A673 (cell line): ENCODE data around the gene HOXA9. TPM values are rescaled to one million over a fixed set of nuclear protein-coding genes. Genes with fewer than 3 reads are reported as not detected.

Experiments used
- BruUV-seq: library from RNA; stranded (reverse); fragments of 400-500 nt; replicated peaks from 2 replicates; lab custom pipeline; 2021; lab: Mats Ljungman, UMichigan
- CTCF ChIA-PET: fragments of 300-600 bp; sonication (Branson Sonifier 250); formaldehyde crosslinking; loops from one replicate; lab custom pipeline; 2022; ENCODE audit warnings: antibody characterized with exemption; lab: Charles Lee
- POLR2A ChIA-PET: fragments of 300-600 bp; sonication (Branson Sonifier 250); formaldehyde crosslinking; loops from one replicate; lab custom pipeline; 2022; ENCODE audit warnings: antibody characterized with exemption; ENCODE audit not compliant: low non-redundant PET; lab: Charles Lee
- DNase-seq: peaks from one replicate; pipeline ENCODE4 v3.0.0-alpha.2; 2015; ENCODE audit warnings: low spot score
- H3K27ac ChIP-seq: fragments of 200-600 bp; sonication (generic); 2 replicates; pipeline ENCODE4 v1.5.1; 2016; ENCODE audit warnings: mixed run types, low read depth, mild to moderate bottlenecking, mixed read lengths, antibody characterized with exemption, low read length; ENCODE audit not compliant: poor library complexity, severe bottlenecking
- H3K27me3 ChIP-seq: fragments of 200-600 bp; sonication (generic); replicated peaks from 2 replicates; pipeline ENCODE4 v1.6.1; 2017; ENCODE audit warnings: mixed run types, low read depth, mild to moderate bottlenecking, mixed read lengths, antibody characterized with exemption, low read length; ENCODE audit not compliant: insufficient read depth, poor library complexity
- H3K36me3 ChIP-seq: fragments of 200-600 bp; sonication (generic); 2 replicates; pipeline ENCODE4 v1.6.1; 2016; ENCODE audit warnings: mixed run types, mild to moderate bottlenecking, mixed read lengths, antibody characterized with exemption, low read length; ENCODE audit not compliant: insufficient read depth, poor library complexity, severe bottlenecking
- H3K4me1 ChIP-seq: fragments of 200-600 bp; sonication (generic); 2 replicates; pipeline ENCODE4 v1.6.1; 2017; ENCODE audit warnings: mixed run types, mild to moderate bottlenecking, mixed read lengths, antibody characterized with exemption, low read length; ENCODE audit not compliant: insufficient read depth, poor library complexity, severe bottlenecking
- H3K4me3 ChIP-seq: fragments of 200-600 bp; sonication (generic); 2 replicates; pipeline ENCODE4 v1.5.1; 2016; ENCODE audit warnings: low read depth, mixed run types, mild to moderate bottlenecking, mixed read lengths, low read length; ENCODE audit not compliant: poor library complexity, severe bottlenecking
- H3K9me3 ChIP-seq: fragments of 200-600 bp; sonication (generic); 2 replicates; pipeline ENCODE4 v1.6.1; 2016; ENCODE audit warnings: mixed run types, low read depth, mild to moderate bottlenecking, mixed read lengths, antibody characterized with exemption, low read length; ENCODE audit not compliant: poor library complexity, severe bottlenecking
- CTCF ChIP-seq: fragments of 300-800, 200-600 bp; sonication (generic); conservative IDR thresholded peaks from 2 replicates; pipeline ENCODE4 v1.5.1; 2017; ENCODE audit warnings: low read depth, mild to moderate bottlenecking, antibody characterized with exemption, low read length, moderate library complexity, mixed read lengths
- EZH2 ChIP-seq: fragments of 200-600 bp; sonication (generic); IDR thresholded peaks from 2 replicates; pipeline ENCODE4 v1.6.1; 2017; ENCODE audit warnings: borderline replicate concordance, low read depth, mild to moderate bottlenecking, mixed read lengths, antibody characterized with exemption, low read length; ENCODE audit not compliant: poor library complexity, severe bottlenecking
- intact Hi-C: fragments of 100-400 bp; cut with micrococcal nuclease; formaldehyde crosslinking; loops from one replicate; pipeline ENCODE4 v1.10.0; 2022; ENCODE audit not compliant: unreplicated experiment
- total RNA-seq: library from RNA; stranded (reverse); gene quantifications from 2 replicates; pipeline ENCODE4 v1.2.3, GENCODE V29; 2021

Gene HOXA9
- total RNA-seq, 1 experiment from 2014 or later = not detected

- Histone ChIP-seq H3K27me3 (peaks cover 100% of the 10 kb centered on the region), H3K4me1 (no peaks in the 10 kb centered on the region), H3K36me3 (no peaks in the 10 kb centered on the region), H3K9me3 (no peaks in the 10 kb centered on the region), H3K27ac (no peak overlapping the region), H3K4me3 (no peak overlapping the region)
- DNase-seq = no peak
- intact Hi-C loops = no loop called here
- BruUV-seq = no TSS peak
- TF ChIP-seq CTCF (no peak), EZH2 (no peak)
- ChIA-PET CTCF (no interaction called here), POLR2A (no interaction called here)
Measured at GRCh38 chr7:27132978-27133377, 32.4 kb downstream of the HOXA9 start.

DNA sequence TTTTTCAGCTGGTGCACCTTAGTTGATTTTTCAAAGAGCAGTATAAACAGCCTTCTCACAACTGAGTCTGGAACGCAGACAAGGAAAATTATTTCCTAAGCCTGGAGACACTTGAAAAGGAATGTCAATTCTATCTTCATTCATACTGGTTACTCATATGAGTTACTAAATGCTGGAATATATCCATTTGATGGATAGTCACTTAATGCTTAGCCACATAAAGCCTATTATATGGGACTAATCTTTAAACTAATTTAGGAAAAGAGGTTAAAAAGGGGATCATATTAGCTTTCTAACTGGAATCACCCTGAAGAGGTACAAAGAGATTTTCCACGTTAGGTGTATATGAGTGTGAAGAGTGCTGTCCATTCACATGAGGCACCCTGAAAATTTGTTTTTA is 33.1 kb downstream of the HOXA9 start:
- intact Hi-C loops = no loop called here
- ChIA-PET POLR2A (no interaction called here), CTCF (no interaction called here)

DNA sequence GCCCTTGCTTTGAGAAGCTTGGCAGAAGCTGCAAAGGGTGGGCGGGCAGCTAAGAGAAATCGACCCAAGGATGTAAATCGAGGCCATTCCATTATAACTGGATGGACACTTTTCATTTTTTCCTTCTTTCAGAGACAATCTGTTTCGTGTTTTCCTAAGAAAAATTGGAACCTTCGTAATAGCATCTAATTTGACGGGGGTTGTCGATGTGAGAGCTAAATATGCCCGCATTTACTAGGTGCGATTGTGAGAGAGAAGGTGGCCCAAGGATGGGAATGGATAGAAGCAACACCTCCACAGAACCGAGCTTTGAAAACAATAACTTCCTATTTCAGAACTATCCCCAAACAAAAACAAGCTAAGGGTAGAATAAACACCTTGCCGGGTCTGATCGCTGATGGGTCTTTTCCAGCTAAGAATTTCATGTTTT is 33.9 kb downstream of the HOXA9 start:
- BruUV-seq = no TSS peak
- peaks cover 100% of the 10 kb centered on the region for H3K27me3 ChIP-seq
- peak overlapping the region; percentile 38 for H3K4me3 ChIP-seq
- no peaks in the 10 kb centered on the region for H3K4me1 ChIP-seq
- TF ChIP-seq CTCF (no peak), EZH2 (no peak)
- POLR2A ChIA-PET = no interaction called here
- no peak for DNase-seq
- H3K27ac ChIP-seq = no peak overlapping the region
- no peaks in the 10 kb centered on the region for H3K36me3 ChIP-seq
- CTCF ChIA-PET = no interaction called here
- H3K9me3 ChIP-seq = no peaks in the 10 kb centered on the region
- intact Hi-C loops = no loop called here

More for the DNA sequence above, 33.1 kb downstream of the HOXA9 start:
- Histone ChIP-seq H3K4me1 (no peaks in the 10 kb centered on the region), H3K36me3 (no peaks in the 10 kb centered on the region), H3K4me3 (no peak overlapping the region), H3K9me3 (no peaks in the 10 kb centered on the region), H3K27ac (no peak overlapping the region), H3K27me3 (peaks cover 100% of the 10 kb centered on the region)
- no TSS peak for BruUV-seq
- TF ChIP-seq EZH2 = no peak
- no peak for TF ChIP-seq CTCF
- DNase-seq = no peak
